NCI-H524 treated with DMSO at 0.1 percent for 48 hours (cell line): Measurements from ENCODE around the gene CMPK1.
A peak's percentile ranks its signal among the peaks of the same experiment; 100 is the strongest.
"Not testable (repeated sequence)": the region's sequence is repeated elsewhere in the genome, so short reads cannot be mapped to it uniquely, and the experiment has no call there.

Experiments used
- DNase-seq: peaks from one replicate; lab custom pipeline; 2025; lab: John Stamatoyannopoulos, UW

CMPK1 gene, protein sequence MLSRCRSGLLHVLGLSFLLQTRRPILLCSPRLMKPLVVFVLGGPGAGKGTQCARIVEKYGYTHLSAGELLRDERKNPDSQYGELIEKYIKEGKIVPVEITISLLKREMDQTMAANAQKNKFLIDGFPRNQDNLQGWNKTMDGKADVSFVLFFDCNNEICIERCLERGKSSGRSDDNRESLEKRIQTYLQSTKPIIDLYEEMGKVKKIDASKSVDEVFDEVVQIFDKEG

DNA sequence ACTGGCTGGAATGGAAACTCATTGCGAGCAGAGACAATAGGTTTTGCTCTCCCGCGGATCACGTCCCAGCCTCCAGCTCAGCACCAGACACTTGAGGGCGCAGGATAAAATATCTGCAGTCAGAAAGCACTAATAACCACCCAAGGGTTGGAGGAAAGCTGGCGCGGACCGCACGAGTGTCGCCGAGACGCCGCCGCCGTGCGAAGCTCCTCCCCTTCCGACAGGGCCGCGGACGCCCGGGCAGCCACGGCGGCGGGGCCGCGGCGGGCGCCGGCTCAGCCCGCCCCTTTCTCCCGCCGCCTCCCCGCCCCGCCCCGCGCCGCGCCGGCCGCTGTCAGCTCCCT lies at the start of gene CMPK1:
Gene CMPK1, plus strand, starts transcription at position 213 of the 344 bp plus-strand sequence. CDS start 156 bp downstream, outside the sequence.
- DNase-seq, result peak; percentile 37

DNA sequence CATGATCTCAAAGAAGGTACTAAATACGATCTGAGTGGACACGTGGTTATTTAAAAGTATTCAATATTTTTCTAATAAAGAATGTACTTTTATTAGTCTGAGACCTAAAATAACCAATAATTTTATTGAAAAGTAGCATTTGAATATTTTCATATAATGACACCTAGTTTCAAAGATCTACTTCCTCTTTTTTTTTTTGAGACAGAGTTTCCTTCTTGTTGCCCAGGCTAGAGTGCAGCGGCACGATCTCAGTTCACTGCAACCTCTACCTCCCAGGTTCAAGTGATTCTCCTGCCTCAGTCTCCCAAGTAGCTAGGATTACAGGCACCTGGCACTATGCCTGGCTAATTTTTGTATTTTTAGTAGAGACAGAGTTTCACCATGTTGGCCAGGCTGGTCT lies 45.5 kb upstream of the CMPK1 start:
- DNase-seq, result not testable (repeated sequence)

DNA sequence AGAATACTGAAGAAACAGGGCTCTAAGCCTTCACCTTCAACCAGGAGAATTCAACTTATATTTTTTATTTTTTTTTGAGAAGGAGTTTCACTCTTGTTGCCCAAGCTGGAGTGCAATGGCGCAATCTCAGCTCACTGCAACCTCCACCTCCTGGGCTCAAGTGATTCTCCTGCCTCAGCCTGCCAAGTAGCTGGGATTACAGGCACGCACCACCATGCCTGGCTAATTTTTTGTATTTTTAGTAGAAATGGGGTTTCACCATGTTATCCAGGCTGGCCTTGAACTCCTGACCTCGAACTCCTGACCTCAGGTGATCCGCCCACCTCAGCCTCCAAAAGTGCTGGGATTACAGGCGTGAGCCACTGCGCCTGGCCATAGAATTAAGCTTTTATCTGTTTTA lies 38.7 kb upstream of the CMPK1 start:
- DNase-seq, result not testable (repeated sequence)

DNA sequence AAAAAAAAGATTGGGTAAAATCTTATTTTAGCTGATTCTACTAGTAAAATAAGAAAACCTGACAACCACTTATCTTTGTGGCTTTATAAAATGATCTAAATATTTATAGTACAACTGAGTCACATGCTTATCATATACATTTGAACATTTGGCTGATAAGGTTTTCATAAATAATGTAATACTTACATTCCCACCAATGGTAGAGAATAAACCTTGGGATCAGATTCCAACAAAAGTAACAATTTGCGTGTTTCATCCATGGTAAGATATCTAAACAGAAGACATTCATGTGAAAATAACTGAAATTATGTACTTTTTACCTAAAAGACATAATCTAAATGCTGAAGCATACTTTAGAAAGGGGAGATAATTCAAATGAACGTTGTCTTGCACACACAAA lies 38.0 kb upstream of the CMPK1 start:
- DNase-seq, result no peak

DNA sequence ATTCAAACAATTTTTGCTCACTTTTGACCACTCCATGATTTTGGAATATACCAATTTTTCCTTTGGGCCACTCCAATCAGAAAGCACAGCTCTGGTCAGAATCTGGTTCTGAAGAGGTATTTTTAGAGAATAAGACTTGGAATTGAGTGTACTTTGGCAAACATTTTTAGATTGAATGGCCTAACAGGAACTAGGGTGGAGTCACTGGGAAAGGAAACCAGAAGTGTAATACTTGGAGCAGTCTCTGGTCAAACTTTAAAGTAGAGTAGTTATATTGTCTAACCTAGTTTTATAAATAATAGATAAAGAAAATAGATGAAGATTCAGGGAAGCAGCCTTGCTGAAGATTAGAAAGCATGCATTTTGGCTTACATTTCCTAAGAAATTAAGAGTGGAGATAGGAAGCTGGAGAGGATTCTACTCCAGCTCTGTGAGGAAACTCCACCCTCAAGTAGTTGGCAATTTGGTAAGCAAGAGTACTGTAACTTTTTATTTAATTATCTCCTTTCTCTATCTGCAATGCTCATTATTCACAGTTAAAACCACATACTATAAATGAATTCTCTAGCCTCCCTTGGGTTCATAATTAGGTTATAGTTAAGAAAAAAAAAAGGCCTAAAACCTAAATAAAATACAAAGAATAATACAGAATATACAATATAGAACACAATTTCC lies 35.4 kb upstream of the CMPK1 start:
- DNase-seq, result no peak

DNA sequence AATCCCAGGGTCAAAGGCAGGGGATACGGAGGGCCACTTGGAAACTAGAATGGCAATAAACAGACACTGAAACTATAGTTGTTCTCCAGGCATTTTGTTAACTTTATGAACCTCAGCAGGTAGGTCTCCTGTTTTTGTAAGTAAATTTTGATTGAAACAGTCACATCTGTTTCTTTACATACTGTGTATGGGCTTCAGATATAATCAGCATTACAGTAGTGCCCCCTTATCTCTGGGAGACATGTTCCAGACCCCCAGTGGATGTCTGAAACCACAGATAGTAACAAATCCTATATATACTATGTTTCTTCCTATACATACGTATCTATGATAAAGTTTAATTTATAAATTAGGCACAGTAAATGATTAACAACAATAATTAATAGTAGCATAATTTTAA lies 31.1 kb upstream of the CMPK1 start:
- no peak for DNase-seq

DNA sequence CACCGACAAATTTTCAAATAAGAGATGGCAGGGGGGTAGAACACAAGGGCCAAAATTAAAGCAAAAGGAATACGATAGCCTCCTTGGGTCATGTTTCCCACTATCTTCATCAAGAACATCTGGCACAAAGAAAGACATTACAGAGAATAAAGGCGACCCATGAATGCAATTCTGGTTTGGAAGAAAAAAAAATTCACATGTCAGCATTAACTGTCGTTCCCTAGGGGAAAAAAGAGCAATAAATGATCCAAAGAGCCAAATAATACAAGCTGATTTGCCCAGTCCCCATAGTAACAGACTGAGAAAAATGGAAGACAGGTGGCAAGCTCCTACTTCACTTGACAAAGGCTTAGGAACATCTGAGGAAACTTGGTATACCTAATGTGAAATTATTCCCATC lies 24.2 kb upstream of the CMPK1 start:
- peak; percentile 47 for DNase-seq

DNA sequence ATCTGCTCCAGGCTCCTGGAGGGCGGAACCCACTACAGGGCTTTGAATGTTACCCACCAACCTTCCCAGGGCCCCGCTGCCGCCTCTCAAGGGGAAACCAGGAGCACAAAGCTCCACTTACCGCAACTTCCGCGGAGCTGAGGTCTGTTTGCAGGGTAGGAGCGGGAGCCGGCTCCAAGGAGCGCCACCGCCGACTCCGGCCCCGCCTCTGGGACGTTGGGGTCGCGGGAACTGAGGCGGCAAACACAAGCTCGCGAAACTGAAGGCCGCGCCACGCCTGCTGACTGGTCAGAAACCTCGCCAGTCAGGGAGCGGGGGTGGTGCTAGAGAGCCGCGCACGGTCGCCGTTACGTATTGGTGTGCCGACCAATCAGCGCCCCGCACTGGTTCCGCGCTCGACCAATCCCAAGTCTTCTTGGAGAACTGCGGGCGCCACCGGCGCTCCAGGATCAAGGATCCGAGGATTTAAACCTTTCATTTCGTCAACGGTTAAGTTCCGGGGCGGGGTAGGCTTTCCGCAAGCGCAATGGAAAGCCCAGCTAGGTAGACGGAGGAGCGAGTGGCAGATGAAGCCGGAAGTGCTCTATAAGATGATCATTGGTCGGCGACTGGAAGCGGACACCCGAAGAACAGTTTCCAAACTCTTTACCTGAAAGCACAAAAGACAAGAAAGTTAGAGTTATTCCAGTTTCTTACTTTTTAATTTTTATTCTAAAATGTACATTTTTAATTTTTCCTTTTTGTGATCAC lies 19.5 kb upstream of the CMPK1 start, which contains the start of gene STIL:
Gene STIL, minus strand, starts transcription at position 233 of the 750 bp plus-strand sequence. CDS start 3,828 bp downstream, outside the sequence.
- DNase-seq, result peak; percentile 97

DNA sequence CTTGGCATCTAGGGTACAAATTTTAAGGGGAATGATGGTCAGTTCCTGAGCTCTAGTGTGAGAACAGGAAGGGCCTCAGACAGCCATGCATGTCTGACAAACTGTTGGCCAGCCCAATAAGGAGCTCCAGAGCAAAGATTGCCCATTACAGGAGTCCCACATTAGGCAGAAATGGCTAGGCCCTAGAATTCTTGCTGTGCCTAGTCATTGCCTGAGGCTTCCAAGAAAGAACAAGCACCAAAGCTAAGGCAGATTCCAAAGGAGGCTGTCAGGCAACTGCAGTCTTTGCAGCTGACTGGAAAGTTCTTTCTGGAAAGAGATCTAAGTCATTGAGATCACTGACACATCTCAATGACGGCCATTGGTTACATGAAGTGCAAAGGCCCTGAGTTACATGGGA lies 15.7 kb upstream of the CMPK1 start:
- no peak for DNase-seq

DNA sequence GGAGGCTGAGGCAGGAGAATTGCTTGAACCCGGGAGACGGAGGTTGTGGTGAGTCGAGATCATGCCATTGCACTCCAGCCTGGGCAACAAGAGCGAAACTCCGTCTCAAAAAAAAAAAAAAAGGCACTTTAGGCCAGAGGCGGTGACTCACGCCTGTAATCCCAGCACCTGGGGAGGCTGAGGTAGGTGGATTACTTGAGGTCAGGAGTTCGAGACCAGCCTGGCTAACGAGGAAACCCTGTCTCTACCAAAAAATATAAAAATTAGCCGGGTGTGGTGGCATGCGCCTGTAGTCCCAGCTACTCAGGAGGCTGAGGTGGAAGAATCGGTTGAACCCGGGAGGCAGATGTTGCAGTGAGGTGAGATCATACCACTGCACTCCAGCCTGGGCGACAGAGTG lies 13.6 kb upstream of the CMPK1 start:
- DNase-seq, result not testable (repeated sequence)

DNA sequence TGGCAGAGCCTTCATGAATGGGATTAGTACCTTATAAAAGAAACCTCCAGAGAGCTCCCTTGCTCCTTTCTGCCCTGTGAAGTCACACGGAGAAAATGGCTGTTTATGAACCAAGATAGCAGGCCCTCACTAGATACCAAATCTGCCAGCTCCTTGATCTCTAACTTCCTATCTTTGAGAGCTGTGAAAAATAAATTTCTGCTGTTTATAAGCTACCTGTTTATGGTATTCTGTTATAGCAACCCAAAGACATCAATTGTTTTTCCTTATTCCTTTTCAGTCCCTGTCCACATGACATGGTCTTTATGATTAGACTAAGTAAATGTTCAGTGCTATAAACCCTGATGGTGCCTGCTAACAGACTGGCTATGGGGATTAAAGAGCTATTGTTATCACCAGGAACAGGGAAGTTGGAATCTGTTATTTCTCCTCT lies 10.0 kb upstream of the CMPK1 start:
- no peak for DNase-seq

DNA sequence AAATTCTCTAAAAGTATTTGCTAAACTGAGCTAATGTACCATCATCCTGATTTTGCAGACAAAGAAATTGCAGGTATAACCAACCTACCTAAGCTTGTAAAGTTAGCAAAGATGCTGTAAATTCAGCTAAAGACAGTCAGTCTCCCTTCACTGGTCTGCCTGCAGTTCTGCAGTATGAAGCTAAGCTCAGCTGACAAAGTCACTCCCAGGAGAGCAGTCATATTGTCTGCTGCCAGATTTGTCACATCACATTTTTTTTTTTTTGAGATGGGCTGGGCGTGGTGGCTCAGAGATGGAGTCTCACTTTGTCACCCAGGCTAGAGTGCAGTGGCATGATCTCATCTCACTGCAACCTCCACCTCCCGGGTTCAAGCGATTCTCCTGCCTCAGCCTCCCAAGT lies 8.9 kb upstream of the CMPK1 start:
- no peak for DNase-seq

DNA sequence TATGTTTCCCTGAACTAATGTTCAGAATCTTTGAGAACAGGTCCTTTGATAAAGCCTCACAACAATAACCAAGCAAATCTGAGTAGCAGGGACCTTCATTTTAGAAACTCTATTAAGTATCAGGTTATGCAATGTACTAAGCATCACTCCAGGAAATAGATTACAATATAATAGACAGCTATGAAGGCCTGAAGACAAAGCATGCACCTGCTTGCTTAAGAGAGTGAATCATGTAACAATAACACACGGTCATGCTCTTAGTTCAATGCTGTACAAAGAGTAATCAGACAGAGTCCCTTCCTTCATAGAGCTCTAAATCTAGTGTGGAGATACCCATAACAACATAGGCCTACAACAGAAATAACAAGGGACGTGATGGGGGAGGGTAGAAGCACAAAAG lies 8.1 kb upstream of the CMPK1 start:
- DNase-seq, result no peak

DNA sequence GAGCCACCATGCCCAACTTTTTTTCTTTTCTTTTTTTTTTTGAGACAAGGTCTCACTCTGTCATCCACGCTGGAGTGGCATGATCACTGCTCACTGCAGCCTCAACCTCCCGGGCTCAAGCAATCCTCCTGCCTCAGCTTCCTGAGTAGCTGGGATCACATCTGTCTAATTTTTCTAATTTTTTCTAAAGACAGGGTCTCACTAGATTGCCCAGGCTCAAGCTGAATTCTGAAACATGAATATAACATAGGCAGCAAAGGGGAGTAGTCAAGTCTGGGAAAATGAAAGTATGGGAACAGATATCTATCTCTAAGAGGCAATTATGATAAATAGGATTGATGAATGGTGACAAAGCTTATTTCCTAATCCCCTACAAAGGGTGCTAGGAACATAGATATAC lies 7.3 kb upstream of the CMPK1 start:
- DNase-seq, result no peak

DNA sequence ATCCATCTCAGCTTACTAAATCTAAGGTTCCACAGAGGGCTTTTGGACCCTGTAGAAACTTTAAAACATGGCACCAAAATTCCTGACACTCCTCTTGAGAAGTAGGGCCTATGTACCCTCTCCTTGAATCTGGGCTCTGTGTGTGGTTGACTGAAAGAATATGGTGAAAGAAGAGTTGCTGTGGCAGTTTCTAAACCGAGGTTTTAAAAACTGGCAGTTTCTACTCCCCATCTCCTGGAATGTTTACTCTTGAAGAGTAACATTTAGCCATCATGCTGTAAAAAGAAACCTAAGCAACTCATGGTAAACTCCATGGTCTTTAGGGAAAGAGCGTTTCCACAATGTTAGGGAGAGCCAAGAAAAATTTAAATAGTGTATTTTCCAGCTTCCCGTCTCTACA lies 4.6 kb upstream of the CMPK1 start:
- no peak for DNase-seq

DNA sequence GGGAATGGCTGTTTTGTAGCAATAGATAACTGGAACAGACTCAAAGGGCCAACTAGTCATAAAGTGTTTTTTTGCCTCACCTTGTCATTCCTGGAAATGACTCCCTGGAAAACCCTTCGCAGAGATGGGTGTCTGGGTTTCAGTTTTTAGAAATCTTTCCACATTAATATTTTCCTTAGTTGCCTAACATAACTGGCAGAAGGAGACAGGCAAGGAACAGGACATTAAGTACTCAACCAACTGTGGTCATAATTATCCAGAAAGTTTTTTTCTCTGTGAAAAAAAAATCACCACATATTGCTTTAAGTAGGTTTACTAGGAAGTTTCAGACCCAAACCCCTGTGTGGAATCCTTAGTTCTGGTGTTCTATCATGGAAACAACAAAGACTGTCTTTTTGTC lies 3.4 kb upstream of the CMPK1 start:
- no peak for DNase-seq

DNA sequence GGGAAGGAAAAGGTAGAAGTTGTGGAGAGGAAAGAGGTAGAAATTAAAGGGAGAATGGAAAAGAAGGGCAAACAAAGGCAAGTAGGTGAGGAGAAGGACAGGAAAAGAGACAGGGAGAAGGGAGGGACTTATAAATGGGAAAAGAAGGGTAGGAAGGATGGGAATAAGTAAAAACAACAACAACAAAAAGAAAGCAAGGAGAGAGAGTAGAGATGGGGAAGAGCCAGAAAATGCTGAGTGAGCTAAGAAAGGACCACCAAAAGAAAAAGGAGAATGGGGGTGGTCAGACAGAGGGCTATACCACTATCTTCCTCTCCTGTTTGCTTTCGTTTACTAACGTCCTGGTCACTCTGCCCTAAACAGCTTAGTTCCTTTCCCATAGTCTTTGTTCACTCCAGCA lies 1.7 kb upstream of the CMPK1 start:
- DNase-seq, result no peak

DNA sequence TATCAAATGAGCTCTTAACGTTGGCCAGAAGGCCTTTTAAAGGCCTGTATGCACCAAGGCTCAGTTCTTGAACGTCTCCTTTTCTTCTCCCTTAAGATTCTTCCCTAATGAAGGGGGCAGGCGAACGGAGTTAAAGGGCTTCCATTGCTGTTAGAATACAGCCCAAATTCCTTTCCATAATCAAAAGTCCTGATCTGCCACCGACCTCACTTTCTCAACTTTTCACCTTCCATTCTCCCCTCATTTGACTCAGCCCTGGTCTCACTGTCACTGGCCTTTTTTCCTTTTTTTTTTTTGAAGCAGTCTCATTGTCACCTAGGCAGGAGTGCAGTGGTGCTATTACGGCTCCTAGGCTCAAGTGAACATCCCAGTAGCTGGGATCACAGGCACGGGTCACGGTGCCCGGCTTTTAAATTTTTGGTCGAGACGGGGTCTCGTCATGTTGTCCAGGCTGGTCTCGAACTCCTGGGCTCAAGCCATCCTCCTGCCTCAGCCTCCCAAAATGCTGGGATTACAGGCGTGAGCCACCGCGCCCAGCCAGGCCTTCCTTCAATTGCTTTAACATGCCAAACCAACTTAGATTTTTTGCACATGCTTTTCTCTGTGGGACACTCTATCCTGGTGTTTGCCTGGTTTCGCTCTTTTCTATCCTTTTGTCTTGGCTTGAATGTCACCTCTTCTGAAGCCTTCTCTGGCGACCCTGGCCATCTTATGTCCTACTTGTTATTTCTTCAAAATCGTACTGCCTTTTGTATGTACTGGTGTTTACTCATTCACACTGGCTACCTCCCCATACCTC lies 612 bp upstream of the CMPK1 start:
- DNase-seq, result no peak

DNA sequence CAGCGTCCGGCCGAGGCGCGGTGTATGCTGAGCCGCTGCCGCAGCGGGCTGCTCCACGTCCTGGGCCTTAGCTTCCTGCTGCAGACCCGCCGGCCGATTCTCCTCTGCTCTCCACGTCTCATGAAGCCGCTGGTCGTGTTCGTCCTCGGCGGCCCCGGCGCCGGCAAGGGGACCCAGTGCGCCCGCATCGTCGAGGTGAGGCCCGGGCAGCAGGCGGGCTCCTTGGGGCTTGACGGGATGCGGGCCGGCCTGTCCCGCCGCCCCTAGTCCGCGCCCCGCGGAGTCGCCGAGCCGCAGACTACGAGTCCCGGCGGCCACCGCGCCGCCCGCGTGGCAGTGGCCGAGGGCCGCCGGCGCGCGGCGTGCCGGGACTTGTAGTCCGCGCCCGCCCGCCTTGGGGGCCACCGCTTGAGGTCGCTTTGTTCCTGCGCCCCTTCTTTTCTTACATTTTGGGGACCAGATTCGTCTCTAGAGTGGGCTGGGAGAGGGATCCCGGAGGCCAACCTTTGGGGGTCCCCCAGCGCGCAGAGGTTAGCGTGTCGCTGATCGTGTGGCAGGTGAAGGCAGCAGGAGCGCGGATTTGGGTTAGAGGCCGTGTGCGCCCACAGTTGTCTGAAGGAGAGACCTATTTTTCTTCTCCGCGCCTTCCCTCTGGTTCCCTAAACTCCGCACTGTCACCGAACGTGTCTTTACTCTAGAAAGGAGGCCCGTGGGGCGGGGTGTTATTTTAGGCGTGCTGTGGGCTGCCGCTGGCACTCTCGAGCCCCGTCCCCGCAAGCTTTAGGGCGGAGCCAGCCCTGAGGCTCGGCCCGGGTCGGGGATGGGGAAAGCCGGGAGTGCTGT lies 553 bp downstream of the CMPK1 start:
- DNase-seq, result no peak

DNA sequence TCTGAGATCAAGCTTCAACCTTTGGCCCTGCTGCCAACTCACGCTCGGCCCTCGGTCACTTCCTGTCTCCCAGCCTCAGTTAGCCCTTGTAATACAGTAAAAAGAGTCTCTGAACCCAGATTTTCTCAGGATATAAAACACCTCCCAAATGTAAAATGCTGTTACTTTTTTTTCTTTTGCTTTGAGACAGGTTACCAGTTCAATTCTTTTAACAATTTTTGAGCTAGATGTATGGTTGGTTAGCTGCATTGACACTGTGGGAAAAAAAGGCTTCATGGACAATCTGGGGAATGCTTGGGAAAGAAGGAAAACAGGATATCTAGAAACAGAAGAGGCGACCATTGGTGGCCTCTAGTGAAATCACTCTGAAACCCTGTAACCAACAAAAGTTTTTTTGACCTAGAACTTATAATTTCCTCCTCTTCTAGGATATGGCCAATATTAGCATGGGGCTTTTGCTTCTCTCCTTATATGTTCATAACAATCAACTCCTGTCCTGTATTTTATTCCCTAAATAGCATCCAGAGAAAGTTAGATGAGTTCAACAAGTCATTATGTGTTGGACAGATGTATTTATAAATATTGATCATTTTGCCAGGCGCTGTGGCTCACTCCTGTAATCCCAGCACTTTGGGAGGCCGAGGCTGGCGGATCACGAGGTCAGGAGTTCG lies 1.3 kb downstream of the CMPK1 start:
- DNase-seq, result no peak

DNA sequence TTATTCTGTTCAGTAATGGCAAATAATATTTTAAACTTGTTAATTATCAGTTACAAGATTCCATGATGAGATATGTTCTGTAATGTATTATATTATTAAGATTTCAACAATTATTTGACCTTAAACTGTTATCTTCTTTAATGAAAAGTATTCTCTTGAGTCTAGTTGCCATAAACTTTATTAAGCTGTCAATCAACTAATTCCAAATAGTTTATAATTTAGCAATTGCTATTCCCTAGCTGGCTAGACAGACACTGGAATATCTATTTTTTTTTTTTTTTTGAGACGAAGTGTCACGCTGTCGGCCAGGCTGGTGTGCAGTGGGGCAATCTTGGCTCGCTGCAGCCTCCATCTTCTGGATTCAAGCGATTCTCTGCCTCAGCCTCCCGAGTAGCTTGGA lies 3.8 kb downstream of the CMPK1 start:
- no peak for DNase-seq
